HepG2 (cell line): Measurements from ENCODE around the gene TTLL4. TPM values are rescaled to one million over a fixed set of nuclear protein-coding genes. Genes with fewer than 3 reads are reported as not detected.

Source experiments
- BRD4 ChIP-seq: sonication (generic); formaldehyde crosslinking; IDR thresholded peaks from 2 replicates; pipeline ENCODE4 v1.4.0; 2020; ENCODE audit warnings: missing genetic modification reagents
- CBX1 ChIP-seq: IDR thresholded peaks from one replicate; pipeline ENCODE4 v1.6.1; 2016; ENCODE audit warnings: antibody characterized with exemption, low read depth
- NCOA2 ChIP-seq: sonication (generic); formaldehyde crosslinking; IDR thresholded peaks from 2 replicates; pipeline ENCODE4 v1.8.0; 2022; ENCODE audit warnings: inconsistent platforms
- PRPF4 ChIP-seq: fragments of 200-400 bp; formaldehyde crosslinking; IDR thresholded peaks from 2 replicates; pipeline ENCODE4 v1.6.1; 2016; ENCODE audit warnings: low read length, low read depth; ENCODE audit not compliant: poor library complexity, severe bottlenecking
- RAD21 ChIP-seq: fragments of 450-650 bp; formaldehyde crosslinking; IDR thresholded peaks from 2 replicates; pipeline ENCODE4 v1.5.0; 2020; ENCODE audit warnings: mild to moderate bottlenecking
- RBM22 ChIP-seq: fragments of 200-400 bp; formaldehyde crosslinking; optimal IDR thresholded peaks from 2 replicates; pipeline ENCODE3; 2017; ENCODE audit warnings: mild to moderate bottlenecking, low read length, moderate library complexity
- TBX2 ChIP-seq: sonication (generic); formaldehyde crosslinking; IDR thresholded peaks from 2 replicates; pipeline ENCODE4 v1.5.0; 2020; ENCODE audit warnings: missing genetic modification reagents, mild to moderate bottlenecking, borderline replicate concordance
- ZFP36L1 ChIP-seq: sonication (generic); formaldehyde crosslinking; IDR thresholded peaks from 2 replicates; pipeline ENCODE4 v1.8.0; 2022; ENCODE audit warnings: mild to moderate bottlenecking, missing genetic modification reagents, moderate library complexity
- ZNF781 ChIP-seq: sonication (generic); formaldehyde crosslinking; IDR thresholded peaks from 2 replicates; pipeline ENCODE4 v1.5.1; 2020; ENCODE audit warnings: borderline replicate concordance, mild to moderate bottlenecking, missing genetic modification reagents; ENCODE audit errors: not compliant biosample characterization
- polyA plus RNA-seq, 8 experiments: library from polyadenylated mRNA; depleted of rRNA in 3 of 8; stranded (reverse) in 7 of 8; unstranded in 1 of 8; fragments of >200 nt; fragmentation: Illumina TruSeq in 4 of 8; extraction: Trizol in 4 of 8; gene quantifications; 2 replicates each; pipeline versions ENCODE4 v1.2.1 to v1.2.3, GENCODE V29; 2011 to 2016; ENCODE audit warnings: low read depth in 4 of 8, missing spikeins in 1 of 8, mixed read lengths in 1 of 8; ENCODE audit not compliant: insufficient read depth in 1 of 8
- total RNA-seq, 5 experiments: library from RNA; depleted of rRNA; stranded (reverse); fragments of >200 nt; fragmentation: Illumina TruSeq; extraction: Trizol; gene quantifications; 2 replicates each; pipeline ENCODE4 v1.2.3, GENCODE V29; 2016; ENCODE audit warnings: low read depth in 1 of 5
- TF ChIP-seq, protein P1 (sequence below): sonication (generic); formaldehyde crosslinking; IDR thresholded peaks from 2 replicates; pipeline ENCODE4 v1.4.0; 2020; ENCODE audit warnings: missing genetic modification reagents
- TF ChIP-seq, protein P2 (sequence below): sonication (generic); formaldehyde crosslinking; IDR thresholded peaks from 2 replicates; pipeline ENCODE4 v1.4.0; 2020; ENCODE audit warnings: missing genetic modification reagents
- TF ChIP-seq, protein P3 (sequence below): IDR thresholded peaks from 2 replicates; pipeline ENCODE4 v1.4.0; 2020; ENCODE audit warnings: mild to moderate bottlenecking, missing genetic modification reagents
- TF ChIP-seq, protein P4 (sequence below): sonication (generic); formaldehyde crosslinking; IDR thresholded peaks from 2 replicates; pipeline ENCODE4 v1.5.0; 2020; ENCODE audit warnings: mild to moderate bottlenecking, missing genetic modification reagents
- TF ChIP-seq, protein P5 (sequence below): sonication (generic); formaldehyde crosslinking; IDR thresholded peaks from 2 replicates; pipeline ENCODE4 v1.5.0; 2020; ENCODE audit warnings: mild to moderate bottlenecking, missing genetic modification reagents

Gene TTLL4
- total and polyA plus RNA-seq, 2 of the 13 experiments (the other 11 are each of a cell fraction or from before 2014, with no cell fraction given) = 77.5 to 84.6 TPM

DNA sequence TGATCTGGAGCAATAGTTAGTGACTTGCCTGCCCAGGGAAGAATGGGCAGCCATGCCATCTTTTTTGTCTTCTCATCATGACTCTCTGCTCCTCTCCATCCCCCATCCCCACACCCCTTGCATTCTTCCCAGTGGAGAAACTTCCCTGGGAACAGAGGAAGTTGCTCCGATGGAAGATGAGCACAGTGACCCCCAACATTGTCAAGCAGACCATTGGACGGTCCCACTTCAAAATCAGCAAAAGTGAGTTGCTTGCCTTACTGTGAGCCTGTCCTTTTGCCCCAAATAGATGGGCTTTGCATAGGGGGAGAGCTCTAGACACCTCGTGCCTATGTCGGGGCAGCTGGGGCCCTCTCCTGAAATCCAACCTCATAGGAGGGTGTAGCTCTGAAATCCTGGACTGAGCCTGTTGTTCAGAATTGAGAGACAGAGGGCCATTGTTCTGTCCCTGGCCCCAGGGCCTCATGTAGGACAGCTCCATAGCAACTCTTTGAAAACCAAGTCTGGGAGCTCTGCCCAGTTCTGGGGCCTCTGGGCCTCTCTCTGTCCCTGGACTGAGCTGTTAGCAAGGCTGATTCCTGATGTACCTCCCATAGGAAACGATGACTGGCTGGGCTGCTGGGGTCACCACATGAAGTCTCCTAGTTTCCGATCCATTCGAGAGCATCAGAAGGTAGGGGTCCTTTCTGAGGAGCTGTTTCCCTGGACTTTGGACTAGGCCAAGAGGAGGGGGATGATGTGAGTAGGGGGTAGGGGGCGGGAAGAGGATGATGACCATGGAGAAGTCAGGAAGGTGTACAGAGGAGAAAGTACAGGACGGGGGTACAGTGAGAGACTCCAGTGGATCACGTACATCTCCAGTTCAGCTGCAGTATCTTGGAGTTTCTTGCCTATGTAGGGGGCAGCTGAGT is 35.2 kb downstream of the TTLL4 start (continued):
- TF ChIP-seq, protein P1, sequence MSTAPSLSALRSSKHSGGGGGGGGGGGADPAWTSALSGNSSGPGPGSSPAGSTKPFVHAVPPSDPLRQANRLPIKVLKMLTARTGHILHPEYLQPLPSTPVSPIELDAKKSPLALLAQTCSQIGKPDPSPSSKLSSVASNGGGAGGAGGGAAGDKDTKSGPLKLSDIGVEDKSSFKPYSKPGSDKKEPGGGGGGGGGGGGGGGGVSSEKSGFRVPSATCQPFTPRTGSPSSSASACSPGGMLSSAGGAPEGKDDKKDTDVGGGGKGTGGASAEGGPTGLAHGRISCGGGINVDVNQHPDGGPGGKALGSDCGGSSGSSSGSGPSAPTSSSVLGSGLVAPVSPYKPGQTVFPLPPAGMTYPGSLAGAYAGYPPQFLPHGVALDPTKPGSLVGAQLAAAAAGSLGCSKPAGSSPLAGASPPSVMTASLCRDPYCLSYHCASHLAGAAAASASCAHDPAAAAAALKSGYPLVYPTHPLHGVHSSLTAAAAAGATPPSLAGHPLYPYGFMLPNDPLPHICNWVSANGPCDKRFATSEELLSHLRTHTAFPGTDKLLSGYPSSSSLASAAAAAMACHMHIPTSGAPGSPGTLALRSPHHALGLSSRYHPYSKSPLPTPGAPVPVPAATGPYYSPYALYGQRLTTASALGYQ = peak; percentile 78; the same call in 1 of the 2 replicates
- TF ChIP-seq, protein P2, sequence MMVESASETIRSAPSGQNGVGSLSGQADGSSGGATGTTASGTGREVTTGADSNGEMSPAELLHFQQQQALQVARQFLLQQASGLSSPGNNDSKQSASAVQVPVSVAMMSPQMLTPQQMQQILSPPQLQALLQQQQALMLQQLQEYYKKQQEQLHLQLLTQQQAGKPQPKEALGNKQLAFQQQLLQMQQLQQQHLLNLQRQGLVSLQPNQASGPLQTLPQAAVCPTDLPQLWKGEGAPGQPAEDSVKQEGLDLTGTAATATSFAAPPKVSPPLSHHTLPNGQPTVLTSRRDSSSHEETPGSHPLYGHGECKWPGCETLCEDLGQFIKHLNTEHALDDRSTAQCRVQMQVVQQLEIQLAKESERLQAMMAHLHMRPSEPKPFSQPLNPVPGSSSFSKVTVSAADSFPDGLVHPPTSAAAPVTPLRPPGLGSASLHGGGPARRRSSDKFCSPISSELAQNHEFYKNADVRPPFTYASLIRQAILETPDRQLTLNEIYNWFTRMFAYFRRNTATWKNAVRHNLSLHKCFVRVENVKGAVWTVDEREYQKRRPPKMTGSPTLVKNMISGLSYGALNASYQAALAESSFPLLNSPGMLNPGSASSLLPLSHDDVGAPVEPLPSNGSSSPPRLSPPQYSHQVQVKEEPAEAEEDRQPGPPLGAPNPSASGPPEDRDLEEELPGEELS (CRISPR knock-in tag) = peak; percentile 65; the same call in 1 of the 2 replicates
- TF ChIP-seq BRD4 (0 out of 2 replicates have a peak, but pooled peaks have one; percentile 37), TBX2 (peak; percentile 81), RBM22 (peak; percentile 81), PRPF4 (peak; percentile 23), RAD21 (no peak; the same call in 1 of the 2 replicates), NCOA2 (CRISPR knock-in tag) (peak; percentile 78), CBX1 (no peak), ZFP36L1 (CRISPR knock-in tag) (peak; percentile 45; the same call in 1 of the 2 replicates), ZNF781 (CRISPR knock-in tag) (peak; percentile 62)
- TF ChIP-seq, protein P3, sequence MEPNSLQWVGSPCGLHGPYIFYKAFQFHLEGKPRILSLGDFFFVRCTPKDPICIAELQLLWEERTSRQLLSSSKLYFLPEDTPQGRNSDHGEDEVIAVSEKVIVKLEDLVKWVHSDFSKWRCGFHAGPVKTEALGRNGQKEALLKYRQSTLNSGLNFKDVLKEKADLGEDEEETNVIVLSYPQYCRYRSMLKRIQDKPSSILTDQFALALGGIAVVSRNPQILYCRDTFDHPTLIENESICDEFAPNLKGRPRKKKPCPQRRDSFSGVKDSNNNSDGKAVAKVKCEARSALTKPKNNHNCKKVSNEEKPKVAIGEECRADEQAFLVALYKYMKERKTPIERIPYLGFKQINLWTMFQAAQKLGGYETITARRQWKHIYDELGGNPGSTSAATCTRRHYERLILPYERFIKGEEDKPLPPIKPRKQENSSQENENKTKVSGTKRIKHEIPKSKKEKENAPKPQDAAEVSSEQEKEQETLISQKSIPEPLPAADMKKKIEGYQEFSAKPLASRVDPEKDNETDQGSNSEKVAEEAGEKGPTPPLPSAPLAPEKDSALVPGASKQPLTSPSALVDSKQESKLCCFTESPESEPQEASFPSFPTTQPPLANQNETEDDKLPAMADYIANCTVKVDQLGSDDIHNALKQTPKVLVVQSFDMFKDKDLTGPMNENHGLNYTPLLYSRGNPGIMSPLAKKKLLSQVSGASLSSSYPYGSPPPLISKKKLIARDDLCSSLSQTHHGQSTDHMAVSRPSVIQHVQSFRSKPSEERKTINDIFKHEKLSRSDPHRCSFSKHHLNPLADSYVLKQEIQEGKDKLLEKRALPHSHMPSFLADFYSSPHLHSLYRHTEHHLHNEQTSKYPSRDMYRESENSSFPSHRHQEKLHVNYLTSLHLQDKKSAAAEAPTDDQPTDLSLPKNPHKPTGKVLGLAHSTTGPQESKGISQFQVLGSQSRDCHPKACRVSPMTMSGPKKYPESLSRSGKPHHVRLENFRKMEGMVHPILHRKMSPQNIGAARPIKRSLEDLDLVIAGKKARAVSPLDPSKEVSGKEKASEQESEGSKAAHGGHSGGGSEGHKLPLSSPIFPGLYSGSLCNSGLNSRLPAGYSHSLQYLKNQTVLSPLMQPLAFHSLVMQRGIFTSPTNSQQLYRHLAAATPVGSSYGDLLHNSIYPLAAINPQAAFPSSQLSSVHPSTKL (CRISPR knock-in tag) = peak; percentile 75; the same call in 1 of the 2 replicates
- TF ChIP-seq, protein P4, sequence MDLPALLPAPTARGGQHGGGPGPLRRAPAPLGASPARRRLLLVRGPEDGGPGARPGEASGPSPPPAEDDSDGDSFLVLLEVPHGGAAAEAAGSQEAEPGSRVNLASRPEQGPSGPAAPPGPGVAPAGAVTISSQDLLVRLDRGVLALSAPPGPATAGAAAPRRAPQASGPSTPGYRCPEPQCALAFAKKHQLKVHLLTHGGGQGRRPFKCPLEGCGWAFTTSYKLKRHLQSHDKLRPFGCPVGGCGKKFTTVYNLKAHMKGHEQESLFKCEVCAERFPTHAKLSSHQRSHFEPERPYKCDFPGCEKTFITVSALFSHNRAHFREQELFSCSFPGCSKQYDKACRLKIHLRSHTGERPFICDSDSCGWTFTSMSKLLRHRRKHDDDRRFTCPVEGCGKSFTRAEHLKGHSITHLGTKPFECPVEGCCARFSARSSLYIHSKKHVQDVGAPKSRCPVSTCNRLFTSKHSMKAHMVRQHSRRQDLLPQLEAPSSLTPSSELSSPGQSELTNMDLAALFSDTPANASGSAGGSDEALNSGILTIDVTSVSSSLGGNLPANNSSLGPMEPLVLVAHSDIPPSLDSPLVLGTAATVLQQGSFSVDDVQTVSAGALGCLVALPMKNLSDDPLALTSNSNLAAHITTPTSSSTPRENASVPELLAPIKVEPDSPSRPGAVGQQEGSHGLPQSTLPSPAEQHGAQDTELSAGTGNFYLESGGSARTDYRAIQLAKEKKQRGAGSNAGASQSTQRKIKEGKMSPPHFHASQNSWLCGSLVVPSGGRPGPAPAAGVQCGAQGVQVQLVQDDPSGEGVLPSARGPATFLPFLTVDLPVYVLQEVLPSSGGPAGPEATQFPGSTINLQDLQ = 0 out of 2 replicates have a peak, but pooled peaks have one; percentile 41
- TF ChIP-seq, protein P5, sequence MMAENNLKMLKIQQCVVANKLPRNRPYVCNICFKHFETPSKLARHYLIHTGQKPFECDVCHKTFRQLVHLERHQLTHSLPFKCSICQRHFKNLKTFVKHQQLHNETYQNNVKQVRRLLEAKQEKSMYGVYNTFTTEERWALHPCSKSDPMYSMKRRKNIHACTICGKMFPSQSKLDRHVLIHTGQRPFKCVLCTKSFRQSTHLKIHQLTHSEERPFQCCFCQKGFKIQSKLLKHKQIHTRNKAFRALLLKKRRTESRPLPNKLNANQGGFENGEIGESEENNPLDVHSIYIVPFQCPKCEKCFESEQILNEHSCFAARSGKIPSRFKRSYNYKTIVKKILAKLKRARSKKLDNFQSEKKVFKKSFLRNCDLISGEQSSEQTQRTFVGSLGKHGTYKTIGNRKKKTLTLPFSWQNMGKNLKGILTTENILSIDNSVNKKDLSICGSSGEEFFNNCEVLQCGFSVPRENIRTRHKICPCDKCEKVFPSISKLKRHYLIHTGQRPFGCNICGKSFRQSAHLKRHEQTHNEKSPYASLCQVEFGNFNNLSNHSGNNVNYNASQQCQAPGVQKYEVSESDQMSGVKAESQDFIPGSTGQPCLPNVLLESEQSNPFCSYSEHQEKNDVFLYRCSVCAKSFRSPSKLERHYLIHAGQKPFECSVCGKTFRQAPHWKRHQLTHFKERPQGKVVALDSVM (CRISPR knock-in tag) = 0 out of 2 replicates have a peak, but pooled peaks have one; percentile 49
